ENCODE measurements around the gene CABP7. TPM values are rescaled to one million over a fixed set of nuclear protein-coding genes. Genes with fewer than 3 reads are reported as not detected.

The CABP7 gene
- total and polyA plus RNA-seq, 3 donors from 2014 or later = 0.79 to 1.6 (median 1.6) TPM

- no peak overlapping the region for H3K27ac ChIP-seq
- no peak overlapping the region for H3K4me3 ChIP-seq
- no peak for DNase-seq
- 92 to 95% methylated on average over 11 to 13 of the region's 13 CpGs for WGBS, 2 donors
- no peaks in the 10 kb centered on the region for H3K36me3 ChIP-seq (ENCODE audit: low read depth, missing control alignments)
- intact Hi-C loops (cut with DNase I; ENCODE audit: low total_unique reads) = no loop called here
- no peaks in the 10 kb centered on the region for H3K9me3 ChIP-seq
- H3K27me3 ChIP-seq = no peaks in the 10 kb centered on the region
- H3K4me1 ChIP-seq = peaks cover 18% of the 10 kb centered on the region
- TF ChIP-seq POLR2A (IDR thresholded peaks at IDR 0.05) = no peak
- TF ChIP-seq CTCF (IDR thresholded peaks at IDR 0.05) = no peak
Observed at GRCh38 chr22:29691636-29692326, 28.0 kb upstream of the CABP7 start.

GRCh38 chr22:29692327-29692640 is 27.5 kb upstream of the CABP7 start:
- H3K4me3 ChIP-seq = no peak overlapping the region
- H3K9me3 ChIP-seq = no peaks in the 10 kb centered on the region
- H3K36me3 ChIP-seq (ENCODE audit: low read depth, missing control alignments) = no peaks in the 10 kb centered on the region
- H3K27me3 ChIP-seq = no peaks in the 10 kb centered on the region
- 61% methylated on average over 4 of the region's 4 CpGs; no CpG with 5 or more reads in 1 of the 2 donors for WGBS, 2 donors
- H3K4me1 ChIP-seq = peaks cover 18% of the 10 kb centered on the region
- intact Hi-C loops (cut with DNase I; ENCODE audit: low total_unique reads) = no loop called here
- no peak for TF ChIP-seq POLR2A (IDR thresholded peaks at IDR 0.05)
- H3K27ac ChIP-seq = no peak overlapping the region
- no peak for DNase-seq

- Histone ChIP-seq H3K4me3 (no peak overlapping the region), H3K4me1 (peaks cover 18% of the 10 kb centered on the region), H3K27ac (peak overlapping the region in 1 of 2 donors; percentile 14), H3K36me3 (ENCODE audit: low read depth, missing control alignments) (no peaks in the 10 kb centered on the region), H3K27me3 (no peaks in the 10 kb centered on the region), H3K9me3 (no peaks in the 10 kb centered on the region)
- TF ChIP-seq POLR2A (IDR thresholded peaks at IDR 0.05) = no peak
- TF ChIP-seq CTCF (IDR thresholded peaks at IDR 0.05) = no peak
- DNase-seq = peak; percentile 51
- WGBS, 2 donors = 17 to 41% methylated on average over 8 of the region's 8 CpGs
- intact Hi-C loops (cut with DNase I; ENCODE audit: low total_unique reads) = no loop called here
Observed at GRCh38 chr22:29693161-29693560, 26.6 kb upstream of the CABP7 start.

- H3K27me3 ChIP-seq = no peaks in the 10 kb centered on the region
- TF ChIP-seq CTCF (IDR thresholded peaks at IDR 0.05) (no peak), POLR2A (IDR thresholded peaks at IDR 0.05) (no peak)
- DNase-seq = peak; percentile 48
- intact Hi-C loops (cut with DNase I; ENCODE audit: low total_unique reads) = no loop called here
- no peaks in the 10 kb centered on the region for H3K9me3 ChIP-seq
- H3K36me3 ChIP-seq (ENCODE audit: low read depth, missing control alignments) = no peaks in the 10 kb centered on the region
- no peak overlapping the region for H3K4me3 ChIP-seq
- 32 to 41% methylated on average over 9 of the region's 9 CpGs for WGBS, 2 donors
- H3K4me1 ChIP-seq = peaks cover 18% of the 10 kb centered on the region
- peak overlapping the region in 1 of 2 donors; percentile 14 for H3K27ac ChIP-seq
Observed at GRCh38 chr22:29693671-29694070, 26.1 kb upstream of the CABP7 start.

GRCh38 chr22:29695129-29695926 is 24.5 kb upstream of the CABP7 start:
- H3K27me3 ChIP-seq = no peaks in the 10 kb centered on the region
- no peak overlapping the region for H3K4me3 ChIP-seq
- no peaks in the 10 kb centered on the region for H3K36me3 ChIP-seq (ENCODE audit: low read depth, missing control alignments)
- TF ChIP-seq POLR2A (IDR thresholded peaks at IDR 0.05) = no peak
- TF ChIP-seq CTCF (IDR thresholded peaks at IDR 0.05) = no peak
- intact Hi-C loops (cut with DNase I; ENCODE audit: low total_unique reads) = no loop called here
- DNase-seq = no peak
- WGBS, 2 donors = 89 to 93% methylated on average over 16 to 33 of the region's 33 CpGs
- H3K9me3 ChIP-seq = no peaks in the 10 kb centered on the region
- no peak overlapping the region for H3K27ac ChIP-seq
- H3K4me1 ChIP-seq = peaks cover 18% of the 10 kb centered on the region
